Brain pericyte (primary cell): ENCODE data around the gene NFE2L2.
"Not testable (repeated sequence)": the region's sequence is repeated elsewhere in the genome, so short reads cannot be mapped to it uniquely, and the experiment has no call there.

ENCODE experiments used
- DNase-seq: peaks from one replicate; pipeline ENCODE4 v3.0.0-alpha.2; 2012; ENCODE audit warnings: low read depth, low spot score

NFE2L2 gene

DNA sequence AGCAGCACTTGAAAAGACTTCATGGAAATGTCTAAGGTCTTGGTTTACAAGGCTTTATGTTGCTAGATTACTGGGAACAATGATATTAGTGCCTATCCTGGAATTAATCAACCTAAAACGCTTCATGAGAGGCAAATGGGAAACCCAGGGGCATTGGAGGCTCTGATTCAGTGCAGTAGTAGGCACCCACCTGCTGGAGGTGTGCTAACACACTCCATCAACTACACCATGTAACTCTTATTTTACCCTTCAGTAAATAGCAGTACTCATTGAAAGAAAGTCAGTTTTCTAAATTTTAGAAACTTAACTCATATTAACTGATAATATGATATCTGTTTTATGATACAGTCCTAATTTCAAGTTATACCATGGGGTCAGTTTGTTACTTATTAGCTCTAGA, 69.3 kb downstream of the NFE2L2 start:
- DNase-seq = no peak

- no peak for DNase-seq
These were observed 71.3 kb downstream of the NFE2L2 start for GRCh38 chr2:177193240-177193639.

DNA sequence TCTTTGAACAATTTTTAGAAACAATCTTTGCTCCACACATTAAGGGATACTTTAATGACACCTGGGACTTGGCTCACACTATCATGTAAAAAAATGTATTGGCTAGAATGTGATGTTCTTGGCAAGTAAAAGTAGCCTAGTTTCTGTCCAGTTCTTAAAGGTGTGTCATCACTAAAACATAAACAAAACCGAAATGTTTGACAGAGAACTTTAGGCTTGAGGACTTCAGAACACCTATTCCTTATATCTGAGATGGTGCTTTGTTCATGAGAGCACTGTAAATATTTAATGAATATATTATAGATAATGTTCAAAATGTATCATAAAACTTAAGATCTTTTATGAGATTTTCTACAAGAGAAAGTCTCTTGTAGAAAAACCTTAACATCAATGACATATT, 71.7 kb downstream of the NFE2L2 start:
- DNase-seq = no peak

- DNase-seq = no peak
These were observed 73.6 kb downstream of the NFE2L2 start for GRCh38 chr2:177190941-177191340.

DNA sequence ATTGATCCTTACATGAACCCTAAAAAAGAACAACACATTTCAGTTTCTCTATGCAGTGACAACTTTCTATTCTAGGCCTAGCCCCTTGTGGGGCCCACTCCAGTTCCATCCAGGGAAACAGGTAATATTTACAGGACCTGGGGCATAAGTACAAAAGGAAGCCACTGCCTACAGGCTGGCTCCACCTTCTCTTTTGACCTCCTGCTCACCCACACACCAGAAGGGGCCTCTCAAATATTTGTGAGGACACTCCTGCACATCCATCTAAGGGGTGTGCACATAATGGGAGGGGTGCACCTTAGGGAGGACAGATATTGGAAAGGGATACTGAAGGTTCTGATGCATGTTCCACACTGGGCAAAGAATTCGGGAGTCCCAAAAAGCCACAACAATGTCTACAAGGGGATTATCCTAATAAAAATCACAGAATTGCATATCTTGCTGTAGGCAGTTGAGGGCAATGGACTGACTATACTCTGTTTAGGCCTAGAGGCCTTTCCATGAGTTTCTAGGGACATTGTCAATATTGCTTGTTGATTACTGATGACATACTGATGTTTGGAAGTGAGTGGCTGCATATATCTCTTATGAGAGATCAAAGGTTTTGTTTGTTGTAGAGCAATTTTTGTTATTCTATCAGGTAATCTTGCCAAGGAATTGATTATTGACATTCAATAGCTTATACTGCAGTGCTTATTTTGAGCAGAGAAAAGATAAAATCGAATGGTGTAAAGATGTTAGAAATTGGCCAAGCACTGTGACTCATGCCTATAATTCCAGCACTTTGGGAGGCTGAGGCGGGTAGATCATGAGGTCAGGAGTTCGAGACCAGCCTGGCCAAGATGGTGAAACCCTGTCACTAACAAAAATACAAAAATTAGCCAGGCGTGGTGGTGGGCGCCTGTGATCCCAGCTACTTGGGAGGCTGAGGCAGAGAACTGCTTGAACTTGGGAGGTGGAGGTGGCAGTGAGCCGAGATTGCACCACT, 75.8 kb downstream of the NFE2L2 start:
- DNase-seq = no peak

DNA sequence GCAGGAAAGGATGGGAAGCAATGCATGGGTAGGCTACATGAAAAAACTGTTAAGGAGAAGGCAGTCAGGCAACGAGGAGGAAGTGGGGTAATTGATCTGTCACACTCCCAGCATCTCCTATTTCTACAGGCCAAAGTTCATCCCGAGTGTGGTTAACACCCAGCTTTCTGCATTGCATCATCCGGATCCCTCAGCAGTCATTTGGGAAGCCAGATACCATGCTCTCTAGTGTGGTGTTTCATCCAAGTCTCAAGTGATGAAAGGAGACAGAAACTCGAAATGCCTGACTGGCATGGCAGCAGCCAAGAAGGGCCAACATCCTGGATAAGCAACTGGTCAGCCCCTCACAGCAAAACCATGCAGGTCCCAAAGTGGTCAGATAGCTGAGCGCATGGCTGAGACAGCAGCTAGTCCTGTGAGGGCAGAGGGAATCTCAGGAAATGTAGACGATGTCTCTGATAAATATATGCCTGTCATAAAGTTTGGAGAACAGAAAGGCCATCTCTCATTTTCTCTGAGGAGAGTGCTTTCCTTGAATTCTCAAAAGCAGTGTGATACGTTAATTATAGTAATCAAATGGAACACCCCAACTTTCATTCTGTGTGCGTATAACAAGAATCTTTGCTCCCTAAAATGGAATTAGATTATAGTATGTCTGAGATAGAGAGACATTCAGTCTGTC, 76.8 kb downstream of the NFE2L2 start:
- no peak for DNase-seq

DNA sequence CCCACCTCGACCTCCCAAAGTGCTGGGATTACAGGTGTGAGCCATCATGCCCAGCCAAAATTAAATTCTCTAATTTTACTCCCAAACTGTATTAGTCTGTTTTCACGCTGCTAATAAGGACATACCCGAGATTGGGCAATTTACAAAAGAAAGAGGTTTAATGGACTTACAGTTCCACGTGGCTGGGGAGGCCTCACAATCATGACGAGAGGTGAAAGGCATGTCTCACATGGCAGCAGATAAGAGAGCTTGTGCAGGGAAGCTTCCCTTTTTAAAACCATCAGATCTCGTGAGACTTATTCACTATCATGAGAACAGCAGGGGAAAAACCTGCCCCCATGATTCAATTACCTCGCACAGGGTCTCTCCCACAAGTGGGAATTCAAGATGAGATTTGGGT, 78.5 kb downstream of the NFE2L2 start:
- not testable (repeated sequence) for DNase-seq

- no peak for DNase-seq
These were observed 79.9 kb downstream of the NFE2L2 start for GRCh38 chr2:177184606-177185005.

DNA sequence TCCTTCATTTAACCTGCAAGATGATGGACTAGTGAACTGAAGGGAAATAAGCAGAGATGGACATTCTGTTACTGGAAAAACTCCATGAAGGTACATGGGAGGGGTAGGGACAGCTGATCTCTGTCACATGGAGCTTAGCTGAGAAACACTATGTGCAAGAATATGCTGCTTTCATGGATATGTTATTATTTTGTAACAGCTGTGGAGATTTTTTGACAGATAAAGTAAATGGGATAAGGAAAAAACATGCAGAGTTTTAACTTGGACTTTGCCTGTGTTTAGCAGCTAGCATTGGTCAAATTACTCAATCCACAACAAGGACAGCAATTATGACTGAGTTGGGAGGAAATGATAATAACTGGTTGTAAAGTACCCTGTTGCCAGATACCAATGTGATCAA, 80.7 kb downstream of the NFE2L2 start:
- DNase-seq = no peak
